Keratinocyte (primary cell): ENCODE measurements around the gene FBXW7. TPM values are rescaled to one million over a fixed set of nuclear protein-coding genes. Genes with fewer than 3 reads are reported as not detected.

ENCODE experiments used
- DNase-seq: peaks from one replicate; pipeline ENCODE4 v3.0.0-alpha.2; 2011; ENCODE audit warnings: low read depth, missing footprints, low spot score
- FAIRE-seq: peaks from 2 replicates; lab custom pipeline; 2011; peaks lifted over from hg19 to GRCh38; lab: Jason Lieb, UNC
- H2AFZ ChIP-seq: 2 replicates; pipeline ENCODE4 v1.6.0; 2012; ENCODE audit warnings: low read length, control low read depth, inconsistent platforms; ENCODE audit not compliant: control insufficient read depth
- H3K27ac ChIP-seq: 2 replicates; pipeline ENCODE4 v1.5.1; 2011; ENCODE audit warnings: low read length; ENCODE audit not compliant: control insufficient read depth, insufficient read depth
- H3K27me3 ChIP-seq: 3 replicates; pipeline ENCODE4 v1.6.0; 2011; ENCODE audit warnings: low read length; ENCODE audit not compliant: control insufficient read depth, insufficient read depth; ENCODE audit errors: extremely low read depth
- H3K36me3 ChIP-seq, 2 experiments: 2 replicates in 1 of 2; 3 replicates in 1 of 2; pipeline ENCODE4 v1.5.1; 2011; ENCODE audit warnings: low read length in 2 of 2, mild to moderate bottlenecking in 1 of 2; ENCODE audit not compliant: control insufficient read depth in 2 of 2, insufficient read depth in 2 of 2; ENCODE audit errors: extremely low read depth in 1 of 2
- H3K4me1 ChIP-seq: 3 replicates; pipeline ENCODE4 v1.5.1; 2011; ENCODE audit warnings: low read length; ENCODE audit not compliant: control insufficient read depth, insufficient read depth; ENCODE audit errors: extremely low read depth
- H3K4me2 ChIP-seq: 3 replicates; pipeline ENCODE4 v1.6.0; 2011; ENCODE audit warnings: low read depth, low read length; ENCODE audit not compliant: control insufficient read depth, insufficient read depth; ENCODE audit errors: extremely low read depth
- H3K4me3 ChIP-seq, 3 experiments: fragments of 200-600 bp in 1 of 3; sonication (generic) in 1 of 3; 2 replicates in 2 of 3; 3 replicates in 1 of 3; pipeline ENCODE4 v1.5.1; 2011 to 2016; ENCODE audit warnings: low read length in 3 of 3, mild to moderate bottlenecking in 3 of 3, control low read depth in 2 of 3, inconsistent platforms in 1 of 3, low read depth in 1 of 3, mixed read lengths in 1 of 3, mixed run types in 1 of 3, moderate library complexity in 1 of 3; ENCODE audit not compliant: control insufficient read depth in 2 of 3, insufficient read depth in 2 of 3; ENCODE audit errors: extremely low read depth in 1 of 3
- H3K79me2 ChIP-seq: 2 replicates; pipeline ENCODE4 v1.6.0; 2012; ENCODE audit warnings: low read length; ENCODE audit not compliant: control insufficient read depth, insufficient read depth
- H3K9ac ChIP-seq: 3 replicates; pipeline ENCODE4 v1.6.0; 2011; ENCODE audit warnings: low read length; ENCODE audit not compliant: control insufficient read depth, insufficient read depth; ENCODE audit errors: extremely low read depth
- H3K9me1 ChIP-seq: 3 replicates; pipeline ENCODE4 v1.6.0; 2011; ENCODE audit warnings: low read length; ENCODE audit not compliant: control insufficient read depth, insufficient read depth; ENCODE audit errors: extremely low read depth
- H3K9me3 ChIP-seq: 2 replicates; pipeline ENCODE4 v1.5.1; 2012; ENCODE audit warnings: low read depth, low read length; ENCODE audit not compliant: control insufficient read depth
- H4K20me1 ChIP-seq: 3 replicates; pipeline ENCODE4 v1.6.0; 2011; ENCODE audit warnings: low read length; ENCODE audit not compliant: control insufficient read depth, insufficient read depth; ENCODE audit errors: extremely low read depth
- CTCF ChIP-seq, 3 experiments: IDR thresholded peaks in 1 of 3; conservative IDR thresholded peaks in 1 of 3; optimal IDR thresholded peaks in 1 of 3; 2 replicates in 2 of 3; 3 replicates in 1 of 3; pipeline versions ENCODE3 to v1.5.1; 2011; ENCODE audit warnings: low read length in 3 of 3, mild to moderate bottlenecking in 3 of 3, moderate library complexity in 2 of 3, control low read depth in 1 of 3, inconsistent platforms in 1 of 3; ENCODE audit not compliant: insufficient read depth in 2 of 3; ENCODE audit errors: extremely low read depth in 1 of 3
- EZH2 ChIP-seq: IDR thresholded peaks from one replicate; pipeline ENCODE4 v1.6.1; 2012; ENCODE audit warnings: inconsistent platforms, mild to moderate bottlenecking, low read length, moderate library complexity
- dilution Hi-C: fragments of 300-500 bp; cut with MboI; formaldehyde crosslinking; loops from one replicate; pipeline ENCODE4 v1.7.0; 2020; ENCODE audit warnings: low sequenced_read_pairs; ENCODE audit not compliant: extremely low pct_ligation_motif_present
- polyA plus RNA-seq, 5 experiments: library from polyadenylated mRNA; depleted of rRNA in 3 of 5; stranded (reverse) in 3 of 5; stranded (forward) in 1 of 5; unstranded in 1 of 5; fragments of >200 nt; gene quantifications; 1 replicate in 1 of 5; 2 replicates in 3 of 5; 3 replicates in 1 of 5; pipeline versions ENCODE4 v1.2.1 to v1.2.3, GENCODE V29; 2011 to 2012; ENCODE audit warnings: missing spikeins in 2 of 5, low read depth in 1 of 5, low replicate concordance in 1 of 5

Gene FBXW7
- polyA plus RNA-seq, 1 donor (not counting 4 experiments of a cell fraction or from before 2014, with no cell fraction given): 39.6 TPM

DNA sequence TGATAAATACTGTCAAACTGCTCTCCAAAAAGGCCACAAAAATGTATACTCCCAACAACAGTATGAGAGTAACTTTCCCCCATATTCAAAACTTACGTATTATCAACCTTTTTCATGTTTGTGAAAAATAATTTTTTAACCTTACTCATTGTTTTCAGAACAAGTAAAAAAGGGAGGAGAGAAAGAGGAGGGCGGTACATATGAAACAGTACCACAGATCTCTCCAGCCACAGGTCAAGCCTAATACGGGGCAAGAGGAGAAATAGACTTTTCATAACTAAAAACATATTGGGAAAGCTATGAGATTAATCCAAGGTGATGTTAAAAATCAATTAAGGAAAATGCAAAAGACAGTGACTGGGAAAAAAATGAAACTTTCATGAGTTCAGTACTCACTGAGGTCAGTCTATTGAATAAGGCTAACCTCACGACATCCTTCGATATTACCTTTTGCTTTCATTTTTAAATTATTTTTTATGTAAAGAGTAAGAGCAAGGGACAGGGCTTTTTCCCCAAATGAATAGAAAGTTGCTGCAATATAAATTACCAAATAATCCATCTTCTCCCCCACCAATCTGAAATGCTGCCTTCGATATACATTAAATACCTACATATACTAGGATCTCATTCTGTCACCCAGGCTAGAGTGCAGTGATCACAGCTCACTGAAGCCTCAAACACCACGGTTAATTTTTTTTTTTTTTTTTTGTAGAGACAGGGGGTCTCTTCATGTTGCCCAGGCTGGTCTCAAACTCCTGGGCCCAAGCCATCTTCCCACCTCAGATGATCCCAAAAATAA is 25.3 kb downstream of the FBXW7 start:
- H3K9me3 ChIP-seq: no peaks in the 10 kb centered on the region
- no peak overlapping the region for H2AFZ ChIP-seq
- no peak overlapping the region for H3K9ac ChIP-seq
- no peak for DNase-seq
- dilution Hi-C loops: no loop called here
- H3K27ac ChIP-seq: no peak overlapping the region
- H4K20me1 ChIP-seq: peaks cover 9% of the 10 kb centered on the region
- H3K79me2 ChIP-seq: peaks cover 70% of the 10 kb centered on the region
- H3K36me3 ChIP-seq: no peaks in the 10 kb centered on the region
- no peaks in the 10 kb centered on the region for H3K27me3 ChIP-seq
- no peak overlapping the region for H3K4me3 ChIP-seq
- peaks cover 18% of the 10 kb centered on the region for H3K4me1 ChIP-seq
- no peaks in the 10 kb centered on the region for H3K9me1 ChIP-seq
- H3K4me2 ChIP-seq: no peak overlapping the region
- no peak for FAIRE-seq
- TF ChIP-seq CTCF (optimal IDR thresholded peaks at IDR 0.05 in 1 of 3, IDR thresholded peaks at IDR 0.05 in 1 of 3, conservative IDR thresholded peaks at IDR 0.05 in 1 of 3; ENCODE audit: extremely low read depth in 1 of 3, insufficient read depth in 2 of 3, low read length in 3 of 3) (no peak), EZH2 (no peak)

- Histone ChIP-seq H4K20me1 (peaks cover 7% of the 10 kb centered on the region), H3K4me3 (no peak overlapping the region), H3K27me3 (no peaks in the 10 kb centered on the region), H3K27ac (no peak overlapping the region), H3K79me2 (peaks cover 68% of the 10 kb centered on the region), H3K36me3 (no peaks in the 10 kb centered on the region), H3K9ac (no peak overlapping the region), H2AFZ (no peak overlapping the region), H3K9me1 (no peaks in the 10 kb centered on the region), H3K4me1 (peaks cover 10% of the 10 kb centered on the region), H3K9me3 (no peaks in the 10 kb centered on the region), H3K4me2 (no peak overlapping the region)
- FAIRE-seq: no peak
- dilution Hi-C loops: no loop called here
- DNase-seq: no peak
- no peak for TF ChIP-seq CTCF (optimal IDR thresholded peaks at IDR 0.05 in 1 of 3, IDR thresholded peaks at IDR 0.05 in 1 of 3, conservative IDR thresholded peaks at IDR 0.05 in 1 of 3; ENCODE audit: extremely low read depth in 1 of 3, insufficient read depth in 2 of 3, low read length in 3 of 3)
- no peak for TF ChIP-seq EZH2
Observed at GRCh38 chr4:152509595-152510225, 26.2 kb downstream of the FBXW7 start.
